Activated T-helper 9 cell treated with anti-CD3 and anti-CD28 coated beads, Interleukin-2, amount 50 U/mL, for 16 hours (primary cell): ENCODE results near the gene LHX8.
"Not testable (repeated sequence)": the region's sequence is repeated elsewhere in the genome, so short reads cannot be mapped to it uniquely, and the experiment has no call there.

Experiments
- DNase-seq: peaks from one replicate; pipeline ENCODE4 v3.0.0-alpha.2; 2020; ENCODE audit warnings: low read depth

Gene LHX8

DNA sequence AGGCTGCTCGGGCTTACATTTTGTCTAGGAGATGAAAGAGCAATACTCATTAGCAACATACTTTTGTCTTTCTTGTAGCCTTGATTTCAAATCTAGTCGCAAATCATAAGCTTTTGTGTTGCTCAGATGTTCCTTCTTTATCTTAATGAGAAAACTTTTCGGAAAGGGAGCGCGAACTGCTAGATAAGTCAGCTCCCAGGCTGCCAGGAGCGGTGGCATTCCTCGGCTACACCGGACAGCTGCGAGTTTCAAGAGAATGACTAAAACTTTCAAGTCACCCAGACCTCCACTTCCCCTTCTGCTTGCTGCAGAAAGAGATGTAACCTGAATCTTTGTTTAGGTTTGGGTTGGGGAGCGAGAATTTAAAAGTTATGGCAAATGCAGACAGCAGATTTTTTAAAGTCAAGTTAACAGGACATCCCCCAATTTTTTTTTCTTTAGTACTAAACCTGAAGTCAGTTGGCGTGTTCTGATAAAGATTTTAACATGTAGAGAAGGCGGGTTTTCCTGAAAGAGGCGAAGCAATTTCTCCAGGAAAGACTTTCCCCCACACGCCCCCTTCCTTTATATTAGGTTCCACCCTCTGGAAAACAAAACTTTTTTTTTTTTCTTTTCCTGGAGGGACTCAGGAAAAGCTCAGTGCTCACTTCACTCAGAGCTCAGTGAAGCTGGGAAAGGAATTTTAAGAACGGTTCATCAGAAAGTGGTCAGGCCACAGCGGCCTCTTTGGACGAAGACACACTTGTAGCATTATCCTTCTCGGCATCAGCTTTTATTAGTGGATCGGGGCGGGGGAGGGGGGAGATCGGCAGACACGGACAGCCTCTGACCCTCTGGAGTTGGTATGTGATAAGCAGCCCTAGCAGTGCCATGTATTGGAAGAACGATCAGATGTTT is at the start of gene LHX8:
Gene LHX8, plus strand, starts transcription at position 639 of the 897 bp plus-strand sequence. CDS start 2,227 bp downstream, outside the sequence.
- DNase-seq = no peak

DNA sequence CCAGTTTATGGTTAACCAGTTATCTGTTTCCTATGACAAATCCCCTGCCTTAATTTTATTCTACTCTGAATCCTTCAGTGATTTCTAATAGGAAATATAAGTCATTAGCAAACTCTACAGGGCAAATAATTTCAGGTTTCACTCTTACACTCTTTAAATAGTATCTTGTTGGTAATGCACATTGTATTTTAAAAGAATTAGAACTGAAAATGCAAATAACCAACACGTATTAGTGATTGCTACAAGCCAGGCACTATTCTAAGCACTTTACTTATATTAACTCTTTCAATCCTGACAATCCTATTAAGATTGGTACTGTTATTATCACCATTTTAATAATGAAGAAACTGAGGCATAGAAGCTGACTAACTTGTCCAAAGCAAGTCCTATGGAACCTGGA is 48.3 kb upstream of the LHX8 start:
- no peak for DNase-seq

DNA sequence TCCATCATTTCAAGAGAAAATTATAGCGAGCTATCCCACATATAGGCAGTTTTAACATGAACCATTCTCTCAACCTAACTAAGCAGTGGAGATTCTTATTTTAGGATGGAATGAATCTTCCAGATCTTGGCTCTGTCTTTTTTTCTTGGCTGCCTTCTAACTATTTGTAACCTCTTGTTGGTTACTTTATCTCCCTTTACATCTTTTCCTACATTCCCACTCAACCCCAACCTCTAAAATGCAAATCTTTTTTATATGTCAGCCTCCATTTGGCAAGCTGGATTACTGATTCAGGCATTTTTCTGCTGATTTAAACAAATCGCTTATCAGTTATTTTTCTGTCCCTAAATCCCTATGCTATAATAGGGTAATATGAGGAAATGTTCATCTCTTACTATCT is 46.9 kb upstream of the LHX8 start:
- DNase-seq = no peak

DNA sequence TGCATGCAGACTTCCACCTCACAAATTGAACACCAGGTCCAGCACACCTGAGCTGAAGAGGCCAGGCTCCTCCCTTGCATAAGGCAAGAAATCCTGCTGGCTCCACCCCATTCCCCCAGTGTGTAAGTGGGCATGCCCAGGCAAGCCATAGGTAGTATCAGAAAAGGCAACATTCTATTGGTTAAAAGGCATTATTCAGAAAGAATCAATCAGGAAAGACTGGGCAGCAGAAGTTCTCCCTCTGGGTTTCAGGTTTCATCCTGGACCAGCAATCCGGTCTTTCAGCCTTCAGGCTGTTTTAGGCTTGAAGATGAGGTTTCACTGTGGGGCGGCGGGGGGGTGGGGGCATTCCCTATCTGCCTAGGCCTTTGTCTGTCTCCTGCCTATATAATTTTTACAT is 42.0 kb upstream of the LHX8 start:
- no peak for DNase-seq

DNA sequence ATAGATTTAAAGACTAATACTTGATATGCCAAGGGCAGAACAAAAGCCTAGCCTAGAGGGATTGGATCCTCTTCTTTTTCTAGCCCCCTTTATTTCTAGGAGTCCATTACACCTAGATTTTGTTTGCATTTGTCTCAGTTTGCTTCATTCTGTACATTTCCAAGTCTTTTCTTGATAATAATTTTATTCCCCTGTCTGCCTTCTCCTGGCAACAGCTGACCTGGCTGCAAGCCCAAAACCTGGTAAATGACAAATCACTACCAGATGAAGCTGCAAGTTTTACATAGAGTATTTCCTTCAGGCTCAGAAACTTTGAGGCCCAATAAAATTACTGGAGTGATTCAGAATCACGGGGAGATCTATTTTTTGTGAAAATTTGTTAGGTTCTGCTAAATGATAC is 36.5 kb upstream of the LHX8 start:
- no peak for DNase-seq

DNA sequence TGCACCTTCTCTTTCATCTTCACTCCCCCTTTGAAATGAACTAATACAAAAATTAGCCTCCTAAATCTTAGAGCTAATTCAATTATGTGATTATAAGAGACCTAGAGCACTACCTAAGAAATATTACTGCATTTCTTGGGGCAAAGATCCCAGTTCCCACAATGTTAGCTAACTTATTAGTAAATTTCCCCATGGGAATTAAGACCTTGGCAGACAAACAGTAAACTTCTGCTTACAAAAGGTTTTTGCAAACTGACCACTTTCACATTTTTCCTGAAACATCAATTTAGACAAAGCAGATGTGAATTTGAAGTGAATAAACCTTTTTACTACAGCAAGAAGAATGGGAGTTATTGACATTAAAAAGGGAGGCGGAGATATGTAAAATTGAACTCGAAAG is 34.6 kb upstream of the LHX8 start:
- DNase-seq = no peak

DNA sequence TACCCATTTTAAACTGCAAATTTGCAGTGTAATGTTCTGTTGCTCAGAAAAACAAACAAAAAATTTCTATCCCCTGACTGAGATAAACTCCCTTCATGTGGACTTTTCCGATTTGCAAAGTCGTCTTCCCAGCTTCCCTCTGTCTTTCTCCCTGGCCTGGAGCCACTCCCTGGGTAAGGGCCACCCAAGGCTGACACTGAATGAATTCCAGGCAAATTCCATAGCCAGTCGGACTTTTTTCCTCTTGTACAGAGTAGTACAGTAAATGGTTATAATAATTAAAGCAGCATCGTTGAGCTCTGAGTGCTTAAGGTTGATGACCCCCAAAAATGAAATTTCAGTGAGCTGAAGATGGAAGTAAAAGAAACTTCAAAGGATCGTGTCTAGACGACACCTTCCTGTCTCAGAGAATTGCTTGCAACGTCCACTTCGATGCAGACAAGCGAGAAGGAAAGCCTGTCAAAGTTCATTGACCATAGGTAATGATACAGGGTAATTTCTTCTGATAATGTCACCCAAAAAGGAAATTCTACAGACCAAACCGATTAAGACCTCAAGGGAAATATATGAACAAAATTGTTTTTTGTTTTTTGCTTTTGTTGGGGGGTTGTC is 33.6 kb upstream of the LHX8 start:
- no peak for DNase-seq

DNA sequence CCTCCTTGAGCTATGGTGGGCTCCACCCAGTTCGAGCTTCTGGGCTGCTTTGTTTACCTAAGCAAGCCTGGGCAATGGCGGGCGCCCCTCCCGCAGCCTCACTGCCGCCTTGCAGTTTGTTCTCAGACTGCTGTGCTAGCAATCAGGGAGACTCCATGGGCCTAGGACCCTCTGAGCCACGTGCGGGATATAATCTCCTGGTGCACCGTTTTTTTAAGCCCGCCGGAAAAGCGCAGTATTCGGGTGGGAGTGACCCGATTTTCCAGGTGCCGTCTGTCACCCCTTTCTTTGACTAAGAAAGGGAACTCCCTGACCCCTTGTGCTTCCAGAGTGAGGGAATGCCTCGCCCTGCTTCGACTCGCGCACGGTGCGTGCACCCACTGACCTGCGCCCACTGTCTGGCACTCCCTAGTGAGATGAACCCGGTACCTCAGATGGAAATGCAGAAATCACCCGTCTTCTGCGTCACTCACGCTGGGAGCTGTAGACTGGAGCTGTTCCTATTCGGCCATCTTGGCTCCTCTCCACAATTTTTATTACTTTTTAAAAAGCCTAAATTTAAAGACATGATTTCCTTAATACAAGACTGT is 21.7 kb upstream of the LHX8 start:
- not testable (repeated sequence) for DNase-seq

DNA sequence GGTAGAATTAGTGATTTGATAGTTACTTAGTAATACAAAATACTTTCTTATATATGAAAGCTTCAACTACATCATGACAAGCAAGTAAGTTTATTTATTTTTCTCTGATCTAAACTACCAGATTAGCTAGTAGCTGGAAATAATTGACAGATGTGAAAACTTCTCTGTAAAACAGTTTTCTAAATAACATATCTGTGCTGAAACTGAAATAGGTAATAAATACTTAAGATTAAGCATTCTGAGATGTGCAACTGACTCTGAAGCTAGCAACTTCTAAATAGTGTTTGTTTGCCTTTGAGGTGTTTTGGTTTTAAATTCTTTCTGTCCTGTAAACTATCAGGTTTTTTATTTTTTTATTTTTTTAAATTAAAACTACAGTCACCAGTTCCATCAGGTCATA is 18.5 kb upstream of the LHX8 start:
- no peak for DNase-seq

DNA sequence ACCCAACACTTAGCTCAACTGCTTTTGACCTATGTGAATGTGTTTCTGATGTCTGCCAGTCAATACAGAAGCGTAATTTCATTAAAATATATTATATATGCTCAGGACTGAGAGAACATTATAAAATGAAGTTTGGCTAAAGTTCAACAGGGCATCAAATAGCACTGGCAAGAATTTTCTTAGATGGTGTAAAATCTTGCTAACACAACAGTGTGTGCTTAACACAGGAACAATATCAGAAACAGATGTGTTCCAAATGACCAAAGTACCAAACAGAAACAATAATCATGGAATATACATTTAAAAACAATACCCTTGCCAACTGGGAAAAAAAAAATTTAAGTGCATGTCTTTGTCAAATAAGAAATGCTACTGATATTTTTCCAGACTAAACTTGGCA is 10.4 kb upstream of the LHX8 start:
- no peak for DNase-seq

DNA sequence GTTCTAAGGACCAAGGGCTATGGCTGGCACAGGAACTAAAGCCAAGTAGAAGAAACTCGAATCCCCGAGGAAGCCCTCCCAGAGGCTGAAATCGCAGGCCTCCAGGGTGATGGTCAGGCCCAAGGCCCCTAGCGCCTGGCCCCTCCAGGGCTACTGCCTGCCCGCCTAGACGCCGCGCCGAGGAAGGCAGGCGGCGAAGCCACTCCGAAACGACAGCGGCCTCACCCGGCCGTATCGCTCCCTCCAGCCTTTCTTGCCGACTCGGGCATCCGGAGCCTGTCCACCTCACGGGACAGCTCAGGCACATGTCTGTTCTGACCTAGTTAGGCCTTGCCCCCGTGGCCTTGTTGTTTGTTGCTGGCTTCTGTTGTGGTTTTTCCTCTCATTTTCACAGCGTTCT is 9.7 kb upstream of the LHX8 start:
- DNase-seq = no peak

DNA sequence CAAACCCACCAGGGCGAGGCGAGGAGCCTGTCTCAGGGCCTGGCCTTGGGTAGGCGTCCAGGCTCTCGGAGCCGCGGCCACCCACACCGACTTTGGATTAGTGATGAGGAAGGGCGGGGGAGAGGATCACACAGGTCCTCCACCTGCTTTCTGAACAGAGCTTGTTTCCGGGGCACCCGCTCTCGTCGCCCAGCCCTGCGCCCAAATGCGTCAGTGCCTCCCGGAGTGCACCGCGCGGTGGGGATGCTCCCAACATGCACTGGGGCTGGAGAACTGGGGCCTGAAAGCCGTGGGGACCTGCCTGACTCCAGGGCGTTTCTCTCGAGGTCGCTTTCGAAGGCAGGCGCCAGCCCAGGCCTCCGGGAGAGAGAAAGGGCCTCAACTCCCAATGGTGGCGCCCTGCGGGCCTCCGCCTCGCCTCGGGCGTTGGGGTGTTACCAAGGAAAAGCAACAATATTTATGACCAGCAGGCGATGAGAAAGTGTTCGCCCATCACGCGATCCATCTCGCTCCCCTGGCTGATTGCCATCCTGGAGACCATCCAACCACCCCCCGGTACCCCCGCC is 8.9 kb upstream of the LHX8 start:
- DNase-seq = no peak

DNA sequence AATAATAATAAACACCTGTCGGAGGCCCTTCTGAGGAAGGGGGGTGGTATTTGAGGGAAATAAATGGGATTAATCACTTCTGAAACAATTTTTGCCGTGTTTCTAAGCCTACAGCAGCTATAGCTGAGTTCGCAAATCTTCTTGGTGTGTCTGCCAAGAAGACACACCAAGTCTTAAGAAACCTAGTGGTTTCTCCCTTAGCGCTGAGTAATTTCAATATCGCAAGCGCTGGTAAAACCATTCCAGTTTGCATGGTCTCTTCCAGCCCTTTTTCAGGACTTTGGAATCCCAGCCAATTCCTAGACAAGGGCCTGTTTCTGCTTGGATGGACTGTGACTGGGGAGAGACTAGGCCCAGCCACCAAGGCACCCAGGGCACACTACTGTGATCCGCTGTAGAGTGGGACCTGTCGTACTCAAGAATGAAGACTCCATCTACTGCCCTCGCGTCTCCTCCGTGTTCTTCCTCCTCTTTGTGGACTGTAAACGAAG is 7.5 kb upstream of the LHX8 start:
- DNase-seq = no peak

DNA sequence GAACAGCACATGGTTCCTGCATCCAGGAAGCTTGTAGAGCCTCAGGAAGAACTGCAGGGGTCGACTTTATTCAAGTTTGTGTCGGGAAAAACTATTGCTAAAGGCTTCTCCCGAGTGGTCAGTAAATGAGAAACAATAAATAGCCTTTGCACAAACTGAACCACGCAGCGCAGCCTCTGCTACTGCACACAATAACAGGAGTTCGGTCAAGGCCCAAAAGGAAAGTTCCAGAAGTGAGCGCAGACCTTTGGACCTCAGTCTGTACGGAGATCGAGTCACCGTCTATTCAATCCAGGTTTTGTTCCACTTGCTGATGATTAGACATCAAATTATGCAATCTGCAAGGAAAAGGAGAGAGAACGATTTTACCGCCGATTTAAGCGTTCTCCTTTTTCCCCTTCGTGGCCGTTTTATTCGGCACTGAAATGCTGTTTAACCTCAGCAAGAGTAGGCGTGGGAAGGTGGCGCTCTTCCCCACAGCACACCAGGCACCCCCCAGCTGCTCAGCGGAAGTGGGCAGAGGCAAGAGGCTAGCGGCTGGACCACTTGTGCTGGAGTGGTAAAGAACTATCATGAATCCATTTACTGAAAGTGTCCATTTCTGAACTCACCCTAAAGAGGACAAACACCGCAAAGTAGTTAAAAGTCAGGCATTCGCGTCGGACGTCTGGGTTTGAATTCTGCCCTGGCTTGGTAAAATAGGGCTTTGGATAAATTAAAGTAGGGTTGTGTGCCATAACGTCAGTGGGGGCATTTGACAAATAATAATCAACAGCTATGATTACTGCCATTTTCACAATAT is 6.1 kb upstream of the LHX8 start:
- DNase-seq = no peak

DNA sequence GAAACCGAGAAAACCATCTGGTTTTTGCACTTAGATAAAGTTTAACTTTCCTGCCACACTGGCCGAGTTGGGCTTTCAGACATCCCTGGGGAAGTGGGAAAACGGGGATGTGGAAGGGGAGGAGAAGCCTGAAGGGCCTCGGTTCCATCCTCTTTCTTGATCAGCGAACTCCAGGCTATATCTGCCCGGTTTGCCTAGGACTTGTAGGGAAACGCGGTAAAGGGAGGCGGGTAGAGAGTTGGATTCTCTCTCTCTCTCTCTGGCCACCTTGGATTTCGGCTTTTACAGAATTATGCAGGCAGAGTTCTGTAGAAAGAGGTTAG is 4.6 kb upstream of the LHX8 start:
- DNase-seq = no peak

DNA sequence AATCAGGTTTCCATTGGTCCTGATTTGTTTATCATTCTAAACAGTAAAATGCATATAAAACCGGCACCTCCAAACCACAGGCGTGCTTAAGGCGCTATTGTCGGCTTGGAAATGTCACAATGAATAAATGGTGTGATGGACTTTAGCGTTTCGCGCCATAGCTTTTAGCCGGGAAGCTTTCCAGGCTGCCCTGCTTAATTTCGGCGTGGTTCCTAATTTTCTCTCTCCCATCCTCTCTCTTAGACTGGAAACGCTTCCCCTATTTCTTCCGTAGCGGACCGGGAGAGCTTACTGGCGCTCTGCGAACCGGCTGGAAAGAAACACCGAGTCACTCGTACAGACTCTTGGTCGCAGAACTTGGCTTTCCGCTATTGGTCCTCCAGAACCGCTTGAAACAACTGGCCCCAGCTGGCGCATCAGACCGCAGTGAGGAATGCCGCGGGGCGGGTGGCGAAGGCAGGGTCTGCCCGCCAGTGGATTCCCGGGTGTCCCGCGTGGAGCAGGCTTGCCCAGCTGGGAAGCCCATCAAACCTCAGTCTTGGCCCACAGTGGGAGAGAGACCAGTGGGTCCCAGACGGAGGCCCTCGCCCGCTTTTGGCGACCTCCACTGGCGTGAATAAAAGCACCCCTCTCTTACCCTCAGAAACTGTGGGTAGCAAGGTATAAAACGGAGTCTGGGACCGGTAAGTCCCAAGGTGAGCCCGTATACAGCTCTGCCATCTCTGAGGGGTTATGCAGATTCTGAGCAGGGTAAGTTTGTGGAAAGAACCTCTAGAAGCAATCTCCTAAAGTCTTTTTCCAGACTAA is 4.0 kb upstream of the LHX8 start:
- DNase-seq = no peak

DNA sequence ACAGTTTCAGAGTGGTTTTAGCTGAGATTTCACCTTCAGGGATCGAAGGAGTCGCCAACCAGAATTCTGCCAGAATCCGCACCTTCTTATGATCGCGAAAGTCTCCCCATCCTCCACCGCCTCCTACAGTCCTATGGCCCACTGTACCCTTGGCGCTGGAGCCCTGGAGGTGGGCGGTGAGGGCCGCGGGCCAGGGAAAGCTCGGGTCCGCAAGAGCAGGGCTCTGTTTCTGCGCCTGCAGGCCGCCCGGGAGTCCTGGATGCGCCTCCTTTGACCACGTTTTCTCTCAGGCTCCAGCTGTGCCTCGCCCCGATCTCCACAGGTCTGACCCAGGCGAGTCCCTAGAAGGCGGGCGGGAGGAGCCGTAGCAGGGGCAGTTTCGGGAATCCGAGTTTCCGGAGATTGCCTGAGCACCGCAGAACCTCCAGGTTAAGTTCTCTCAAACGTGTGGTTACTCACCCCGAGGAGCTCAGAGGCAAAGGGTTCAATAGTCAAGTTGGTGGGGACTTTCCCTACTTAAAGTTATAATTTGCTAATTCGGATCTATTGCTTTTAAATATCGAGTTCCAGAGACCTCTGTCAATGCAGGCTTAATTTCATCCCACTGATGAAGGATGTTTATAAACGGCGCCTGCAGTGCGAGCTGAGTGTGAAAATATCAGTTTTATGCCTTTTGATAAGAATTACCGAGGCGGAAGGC is 3.2 kb upstream of the LHX8 start:
- no peak for DNase-seq

DNA sequence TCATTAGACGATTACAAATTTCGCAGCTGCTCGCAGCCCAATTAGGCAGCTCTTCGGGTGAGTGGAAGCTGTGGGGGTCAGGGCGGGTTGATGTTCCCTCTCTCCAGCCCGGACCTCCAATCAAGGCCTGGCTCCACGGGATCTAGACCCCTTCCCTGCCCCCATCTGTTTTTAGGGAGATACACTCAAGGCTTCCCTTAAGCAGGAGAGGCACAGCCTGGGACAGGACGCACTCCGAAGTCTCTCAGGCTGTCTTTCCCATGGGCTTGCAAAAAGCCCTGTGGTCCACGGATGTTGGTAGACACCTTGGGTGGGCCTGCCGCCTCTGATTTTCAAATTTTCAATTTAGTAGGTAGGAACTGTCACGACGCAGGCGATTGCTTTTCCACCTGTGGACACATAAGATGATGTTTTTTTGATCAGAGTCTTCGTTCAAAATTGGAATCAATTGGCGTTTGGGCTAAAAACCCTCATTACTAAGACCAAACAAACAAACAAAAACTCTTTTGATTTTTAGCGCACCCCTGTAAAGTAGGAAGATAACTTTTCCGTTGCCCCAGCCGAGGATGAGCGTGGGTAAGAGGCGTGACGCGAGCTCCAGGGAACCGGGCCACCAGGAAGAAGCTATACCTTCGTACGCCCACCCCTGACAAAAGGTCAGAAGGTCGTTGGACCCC is 2.5 kb upstream of the LHX8 start:
- DNase-seq = no peak

DNA sequence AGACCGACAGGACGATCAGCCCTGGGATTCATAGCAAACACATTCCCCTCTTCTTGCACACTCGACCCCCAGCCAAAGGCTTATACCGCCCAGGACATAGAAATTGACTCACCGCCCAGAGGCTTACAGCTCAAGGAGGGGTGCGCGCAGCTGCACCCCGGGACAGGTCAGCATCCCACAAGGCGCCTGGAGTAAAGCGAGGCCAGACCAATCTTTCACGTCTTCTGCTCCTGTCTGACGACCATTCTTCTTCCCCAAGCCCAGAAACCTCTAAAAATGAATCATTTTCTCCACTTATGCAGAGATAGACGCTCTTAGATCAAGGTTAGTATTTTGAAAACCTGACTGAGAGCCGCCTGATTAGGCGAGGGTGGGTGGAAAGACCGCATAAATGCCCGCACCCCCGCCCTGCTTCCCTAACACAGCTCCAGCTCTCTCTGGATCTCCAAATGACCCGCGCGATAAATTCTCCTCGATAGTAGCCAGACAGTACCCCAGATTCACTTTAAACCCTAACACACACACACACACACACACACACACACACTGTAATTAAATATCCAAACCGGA is 1.9 kb upstream of the LHX8 start:
- no peak for DNase-seq
